GM18508 (cell line): ENCODE data around the gene ADPRH.
"Not testable (repeated sequence)": the region's sequence is repeated elsewhere in the genome, so short reads cannot be mapped to it uniquely, and the experiment has no call there.

Experiments used
- ATAC-seq: cut with Tn5 transposase; IDR thresholded peaks from one replicate; pipeline ENCODE4 v1.9.1; 2021; ENCODE audit warnings: moderate number of reproducible peaks; ENCODE audit not compliant: insufficient read depth, unreplicated experiment

Gene ADPRH

DNA sequence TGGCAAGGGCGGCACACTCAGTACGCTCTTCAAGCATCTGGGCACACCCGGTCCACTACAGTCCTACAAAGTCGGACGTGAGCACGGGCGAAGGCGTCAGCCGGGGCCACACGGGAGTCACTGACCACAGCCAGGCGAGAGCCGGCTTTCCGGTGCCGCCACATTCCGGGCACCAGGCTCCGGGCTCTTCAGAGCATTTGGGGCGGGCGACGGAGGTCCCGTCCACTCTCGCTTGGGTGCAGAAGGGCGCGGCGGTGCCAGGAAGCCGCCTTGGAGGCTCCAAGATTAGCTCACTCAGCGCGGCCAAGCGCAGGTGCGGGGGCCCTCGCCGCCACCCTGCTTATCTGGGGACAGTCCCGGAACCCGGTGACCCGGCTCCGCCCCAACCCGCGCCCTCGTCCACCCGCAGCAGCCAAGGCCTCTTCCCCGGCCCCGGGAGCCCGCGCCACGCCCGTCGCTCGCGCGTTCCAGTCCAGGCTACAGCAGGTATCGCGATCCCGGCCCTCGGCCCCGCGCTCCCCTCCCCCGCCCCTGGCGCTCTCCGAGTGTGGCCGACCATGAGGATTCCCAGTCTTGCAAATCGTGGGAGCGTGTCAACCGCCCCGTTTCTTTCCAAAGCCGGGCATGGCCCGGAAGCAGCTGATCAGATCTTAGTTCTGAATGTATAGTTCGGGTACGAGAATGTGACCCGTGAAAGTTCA, at the start of gene ADPRH:
Gene ADPRH, plus strand, starts transcription at position 127 of the 701 bp plus-strand sequence. CDS start 2,678 bp downstream, outside the sequence.
- ATAC-seq, result peak; percentile 36

DNA sequence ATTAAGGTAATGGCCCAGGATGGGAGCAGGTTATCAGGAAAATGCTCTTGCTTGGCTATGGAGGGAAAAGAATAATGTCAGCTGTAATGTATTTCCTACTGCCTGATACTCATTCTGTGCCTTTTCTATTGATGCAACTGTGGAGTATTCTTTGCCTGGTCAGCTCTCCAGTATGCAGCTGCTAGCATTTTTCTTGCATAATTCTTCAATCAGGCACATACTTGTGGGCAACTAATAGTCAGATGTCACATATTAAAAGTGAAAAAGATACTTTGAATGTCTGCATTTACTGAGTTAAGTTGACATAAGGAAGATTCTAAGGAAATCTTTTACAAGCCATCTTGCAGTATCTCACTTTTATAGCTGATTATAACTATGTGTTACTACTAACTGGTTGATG, 49.4 kb upstream of the ADPRH start:
- ATAC-seq, result no peak

DNA sequence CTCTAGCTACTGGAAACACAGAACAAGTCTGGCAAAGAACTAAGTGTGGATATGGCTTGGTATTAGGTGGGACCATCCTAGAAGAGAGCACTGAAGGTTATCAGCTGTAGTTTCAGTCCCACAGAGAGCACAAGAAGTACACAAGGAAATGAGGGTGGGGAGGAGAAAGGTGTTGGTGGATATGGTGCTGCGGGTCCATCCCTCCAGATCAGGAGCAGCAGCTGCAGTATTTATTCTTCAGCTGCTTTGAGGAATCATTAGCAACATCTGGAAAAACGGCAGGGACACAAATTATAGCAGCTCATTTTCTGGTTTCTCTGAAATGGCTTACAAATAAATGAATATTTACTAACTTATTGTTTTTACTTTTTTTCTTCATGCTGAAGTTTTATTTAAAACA, 48.8 kb upstream of the ADPRH start:
- no peak for ATAC-seq

DNA sequence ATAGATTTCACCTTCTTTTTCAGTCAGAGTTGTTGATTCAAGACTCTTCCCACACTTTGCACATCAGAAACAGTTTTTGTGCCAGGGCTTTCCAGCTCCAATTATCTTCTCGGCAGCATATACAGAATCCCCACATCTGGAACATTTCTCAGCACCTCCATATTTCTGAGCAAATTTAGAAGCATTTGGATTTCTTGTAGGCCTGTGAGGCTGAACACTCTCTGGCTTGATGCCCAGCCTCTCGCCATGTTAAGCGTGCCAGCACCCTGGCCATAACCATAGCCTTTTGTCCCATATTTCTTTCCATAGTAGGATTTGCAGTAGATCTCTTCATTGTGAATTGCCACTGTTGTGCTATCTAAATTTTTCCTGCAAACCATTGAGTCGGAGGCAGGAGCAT, 48.1 kb upstream of the ADPRH start:
- no peak for ATAC-seq

DNA sequence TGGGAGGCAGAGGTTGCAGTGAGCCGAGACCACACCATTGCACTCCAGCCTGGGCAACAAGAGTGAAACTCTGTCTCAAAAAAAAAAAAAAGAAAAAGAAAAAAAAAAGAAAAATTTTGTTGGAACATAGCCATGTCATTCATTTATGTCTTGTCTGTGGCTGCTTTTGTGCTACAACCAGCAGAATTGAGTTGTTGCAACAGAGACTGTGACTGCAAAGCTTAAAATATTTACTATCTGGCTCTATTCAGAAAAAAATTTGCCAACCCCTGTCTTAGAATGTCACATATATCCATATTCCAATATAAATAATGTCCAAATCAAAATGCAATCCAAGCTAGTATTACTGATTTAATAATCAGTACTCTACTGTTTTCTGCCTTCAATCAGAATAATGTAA, 45.0 kb upstream of the ADPRH start:
- ATAC-seq, result no peak

GRCh38 chr3:119536757-119537156, 42.5 kb upstream of the ADPRH start:
- no peak for ATAC-seq

GRCh38 chr3:119538772-119539171, 40.5 kb upstream of the ADPRH start:
- no peak for ATAC-seq

DNA sequence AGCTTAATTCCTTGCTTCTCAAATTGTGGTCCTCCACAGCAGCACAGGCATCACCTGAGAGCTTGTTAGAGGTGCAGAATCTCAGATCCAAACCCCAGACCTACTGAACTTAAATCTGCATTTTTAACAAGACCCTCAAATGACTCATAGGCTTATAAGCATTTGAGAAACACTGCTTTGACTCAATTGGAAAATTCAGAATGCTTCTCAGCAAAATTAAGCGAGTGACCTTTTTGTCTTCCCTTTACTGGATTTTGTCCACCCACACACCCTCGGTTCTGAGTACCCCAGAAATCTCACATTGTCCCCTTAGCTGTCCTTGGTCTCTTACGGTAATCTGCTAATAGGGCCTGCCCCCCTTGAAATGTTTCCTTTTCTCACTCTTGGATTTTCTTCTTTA, 37.7 kb upstream of the ADPRH start:
- no peak for ATAC-seq

DNA sequence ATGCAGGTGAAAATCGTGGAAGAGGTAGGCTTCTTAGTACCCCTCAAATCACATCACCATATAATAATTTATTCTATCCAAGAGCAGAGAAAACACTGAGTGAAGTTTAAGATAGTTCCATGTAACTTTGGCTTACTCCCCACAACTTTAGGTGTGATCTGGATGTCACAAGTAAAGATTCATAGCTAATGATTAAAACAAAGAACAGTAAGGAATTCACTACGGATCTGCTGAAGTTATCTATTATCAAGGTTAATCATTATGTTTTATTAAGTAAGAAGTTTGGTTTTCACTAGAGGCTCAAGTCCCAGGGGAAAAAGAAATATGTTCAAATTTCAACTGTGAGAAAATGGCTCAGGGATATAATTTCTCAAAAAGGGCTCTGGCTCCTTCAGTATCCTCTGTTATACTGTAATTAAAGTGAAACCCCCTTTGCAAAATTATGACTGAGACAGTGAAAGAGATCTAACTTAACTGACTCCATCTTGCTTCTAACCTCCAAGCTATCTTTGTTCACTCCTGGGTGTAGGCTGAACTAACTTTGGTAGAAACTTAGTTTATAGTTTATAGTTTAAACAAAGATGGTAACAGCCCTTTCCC, 37.0 kb upstream of the ADPRH start:
- no peak for ATAC-seq

DNA sequence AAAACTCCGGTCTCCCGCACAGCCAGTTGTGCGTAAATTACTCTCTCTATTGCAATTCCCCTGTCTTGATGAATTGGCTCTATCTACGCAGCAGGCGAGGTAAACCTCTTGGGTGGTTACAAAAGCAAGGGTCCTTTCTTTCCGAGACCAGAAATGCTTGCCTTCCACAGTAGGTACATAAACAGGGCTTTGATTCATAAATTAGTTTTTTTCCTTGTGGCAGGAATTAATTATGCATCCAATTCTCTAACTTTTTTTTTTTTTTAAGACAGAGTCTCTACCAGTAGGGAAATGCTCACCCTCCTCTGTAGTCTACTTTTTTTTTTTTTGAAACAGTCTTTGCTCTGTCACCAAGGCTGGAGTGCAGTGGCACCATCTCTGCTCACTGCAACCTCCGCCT, 36.1 kb upstream of the ADPRH start:
- no peak for ATAC-seq

DNA sequence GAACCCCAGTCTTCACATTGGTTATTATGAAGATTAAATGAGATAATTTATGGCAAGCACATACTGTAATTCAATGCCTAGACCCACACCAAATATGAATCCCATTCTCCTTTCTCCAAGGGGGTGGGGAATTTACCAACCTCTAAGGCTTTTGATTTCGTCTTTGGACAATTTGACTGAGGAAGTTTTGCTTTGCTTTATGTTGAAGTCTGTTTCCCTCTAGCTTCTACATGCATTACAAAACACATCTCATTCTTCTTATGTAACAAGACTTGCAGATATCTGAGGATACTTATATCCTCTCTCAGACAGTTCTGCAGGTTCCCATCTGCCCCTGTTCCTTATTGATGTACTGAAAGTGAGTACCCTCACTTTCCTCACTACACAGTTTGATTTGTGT, 32.1 kb upstream of the ADPRH start:
- ATAC-seq, result no peak

- no peak for ATAC-seq
These were observed 31.0 kb upstream of the ADPRH start for GRCh38 chr3:119548341-119548740.

DNA sequence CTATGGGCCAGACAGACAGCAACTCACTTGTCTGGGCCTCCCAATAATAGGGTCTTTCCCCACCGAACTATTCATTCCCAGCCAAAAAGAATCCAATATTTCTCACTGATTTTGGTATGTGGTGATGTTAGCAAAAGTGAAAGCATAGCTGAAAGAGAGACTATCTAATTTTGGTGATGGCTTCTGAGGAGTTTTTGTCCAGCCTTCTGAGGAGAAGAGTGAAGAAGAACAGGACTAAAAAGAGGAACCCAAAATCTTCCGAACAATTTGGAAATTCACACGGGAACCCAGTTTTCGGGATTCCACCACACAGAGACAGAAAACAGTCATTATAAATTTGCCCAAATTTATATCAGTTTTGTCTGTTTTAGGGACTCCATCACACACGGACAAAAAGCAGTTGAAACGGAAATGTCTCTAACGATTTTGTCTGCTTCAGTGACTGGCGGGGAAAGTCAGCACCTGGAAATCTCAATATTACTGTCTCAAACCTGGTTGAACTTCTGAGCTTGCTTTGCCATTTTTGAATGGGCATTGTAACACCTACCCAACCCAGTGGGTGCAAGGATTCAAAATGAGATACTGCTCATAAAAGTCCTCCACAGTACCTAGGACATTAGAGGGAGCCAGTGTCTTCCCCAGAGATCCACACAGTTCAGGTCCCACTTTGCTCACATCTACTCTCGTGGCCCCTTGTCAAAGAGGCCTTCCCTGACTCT, 28.9 kb upstream of the ADPRH start:
- peak; percentile 32 for ATAC-seq

- ATAC-seq, result no peak
These were observed 27.7 kb upstream of the ADPRH start for GRCh38 chr3:119551598-119551997.

GRCh38 chr3:119552928-119553327, 26.4 kb upstream of the ADPRH start:
- not testable (repeated sequence) for ATAC-seq

DNA sequence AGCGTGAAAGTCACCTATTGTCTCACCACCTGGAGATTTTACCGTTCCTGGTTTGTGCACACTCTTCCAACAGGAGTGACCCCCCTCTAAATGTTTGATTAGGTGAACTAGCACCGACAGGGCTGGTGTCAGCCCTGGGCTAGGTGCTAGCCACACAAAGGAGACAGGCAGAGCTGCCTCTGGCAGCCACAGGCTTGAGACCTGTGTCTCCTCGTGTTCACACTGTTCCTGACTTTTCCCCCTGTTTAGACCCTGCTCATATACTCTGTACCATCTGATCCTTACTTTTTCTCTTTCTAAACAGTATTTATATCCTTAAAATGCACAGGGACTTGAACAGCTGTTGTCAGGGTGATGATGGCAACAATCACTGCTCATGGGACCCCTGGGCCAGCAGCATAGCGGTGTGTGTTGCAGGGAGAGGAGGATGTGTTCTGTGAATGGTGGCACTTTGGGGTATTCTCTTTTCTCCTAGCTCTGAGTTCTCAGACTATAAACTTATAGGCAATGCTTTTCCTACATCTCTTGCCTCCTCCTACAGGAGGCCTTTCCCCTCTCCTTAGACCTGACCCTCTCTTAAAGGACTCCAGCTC, 25.4 kb upstream of the ADPRH start:
- no peak for ATAC-seq

DNA sequence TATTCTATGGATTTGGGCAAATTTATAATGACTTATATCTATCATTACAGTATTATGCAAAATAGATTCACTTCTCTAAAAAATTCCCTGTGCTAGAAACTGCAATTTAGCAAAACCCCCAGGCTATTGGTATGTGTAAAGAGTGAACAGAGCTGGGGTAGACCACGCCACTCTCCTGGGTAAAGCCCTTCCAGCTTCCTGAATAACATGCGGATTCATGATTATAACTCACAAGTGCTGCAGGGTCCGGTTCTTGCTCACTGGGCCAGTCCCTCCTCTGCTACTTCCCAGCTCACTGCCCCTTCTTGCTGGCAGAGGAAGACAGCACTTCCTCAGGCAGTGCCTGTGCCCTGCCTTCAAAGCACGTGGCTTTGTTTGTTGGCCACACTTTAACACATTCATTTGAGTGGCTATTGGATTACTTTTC, 24.0 kb upstream of the ADPRH start:
- no peak for ATAC-seq

DNA sequence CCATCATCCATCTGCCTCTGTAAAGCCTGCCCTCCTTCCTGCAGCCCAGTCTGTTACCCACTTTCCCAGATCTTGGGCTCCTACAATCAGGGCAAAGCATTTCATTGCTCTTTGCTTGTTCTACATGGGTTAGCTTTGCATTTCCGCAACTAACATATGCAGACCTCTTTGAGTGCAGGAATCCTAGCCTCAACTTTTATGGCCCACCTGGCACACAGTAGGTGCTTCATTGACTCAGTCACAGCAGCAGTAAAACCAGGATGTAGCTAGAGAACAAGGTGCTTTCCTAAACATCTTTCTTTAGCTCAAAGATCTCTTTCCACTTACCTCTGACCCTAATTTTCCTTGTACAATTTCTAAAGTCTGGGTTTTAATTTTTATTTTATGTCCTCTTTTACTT, 23.4 kb upstream of the ADPRH start:
- ATAC-seq, result no peak

GRCh38 chr3:119557192-119557876, 22.0 kb upstream of the ADPRH start:
- ATAC-seq, result no peak

GRCh38 chr3:119557877-119558269, 21.4 kb upstream of the ADPRH start:
- ATAC-seq, result no peak
